ENCODE measurements around the gene TRIM38. TPM values are rescaled to one million over a fixed set of nuclear protein-coding genes. Genes with fewer than 3 reads are reported as not detected.
A peak's percentile ranks its signal among the peaks of the same experiment; 100 is the strongest.
"Not testable (repeated sequence)": the region's sequence is repeated elsewhere in the genome, so short reads cannot be mapped to it uniquely, and the experiment has no call there.

Gene TRIM38
- total RNA-seq, 1 donor from 2014 or later, result 0.41 TPM

GRCh38 chr6:26000366-26001144 is 38.0 kb downstream of the TRIM38 start:
- no peak for DNase-seq (ENCODE audit: low spot score in 2 of 2)
- FAIRE-seq, result no peak

GRCh38 chr6:26003102-26003694 is 40.6 kb downstream of the TRIM38 start:
- DNase-seq (ENCODE audit: low spot score in 2 of 2) (peak in 1 of 2 donors; percentile 58), FAIRE-seq (no peak)

DNA sequence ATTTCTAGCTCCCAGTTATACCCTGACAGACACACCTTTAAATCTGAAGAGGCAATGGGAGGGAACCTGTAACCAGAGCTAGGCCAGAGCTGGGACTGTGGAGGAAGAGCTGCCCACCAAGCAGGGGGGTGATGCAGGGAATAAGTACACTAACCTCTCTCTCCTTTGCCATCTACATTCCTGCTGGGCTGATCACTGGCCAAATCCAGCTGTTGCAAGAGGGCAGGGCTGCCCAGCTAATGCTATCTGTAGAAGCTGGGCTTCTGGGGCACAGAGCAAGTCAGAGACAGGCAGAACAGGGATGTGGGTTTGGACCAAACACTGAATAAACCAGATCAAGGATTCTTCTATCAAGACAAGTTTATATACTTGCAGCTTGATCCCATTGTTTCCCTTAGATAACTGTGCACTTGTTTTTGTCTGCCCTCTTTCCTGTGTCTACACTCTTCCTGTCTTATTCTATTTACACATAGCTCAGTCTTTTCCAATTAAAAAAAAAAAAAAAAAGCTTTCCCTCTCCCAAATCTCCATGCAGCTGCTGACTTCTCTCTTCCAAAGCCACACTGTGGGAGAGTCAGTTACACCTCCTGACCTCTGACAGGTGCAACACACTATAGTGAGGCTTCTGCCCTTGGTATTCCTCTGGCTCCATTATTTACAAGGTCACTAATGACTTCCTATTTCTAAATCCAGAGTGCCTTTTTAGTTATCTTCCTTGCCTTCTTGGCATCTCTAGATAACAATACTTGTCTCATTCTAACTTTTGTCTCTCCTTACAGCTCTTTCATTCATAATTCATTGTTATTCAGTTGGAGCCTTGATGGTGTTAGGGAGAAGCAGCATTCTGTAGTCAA is 43.7 kb downstream of the TRIM38 start:
- DNase-seq (ENCODE audit: low spot score in 2 of 2) (no peak), FAIRE-seq (no peak)

DNA sequence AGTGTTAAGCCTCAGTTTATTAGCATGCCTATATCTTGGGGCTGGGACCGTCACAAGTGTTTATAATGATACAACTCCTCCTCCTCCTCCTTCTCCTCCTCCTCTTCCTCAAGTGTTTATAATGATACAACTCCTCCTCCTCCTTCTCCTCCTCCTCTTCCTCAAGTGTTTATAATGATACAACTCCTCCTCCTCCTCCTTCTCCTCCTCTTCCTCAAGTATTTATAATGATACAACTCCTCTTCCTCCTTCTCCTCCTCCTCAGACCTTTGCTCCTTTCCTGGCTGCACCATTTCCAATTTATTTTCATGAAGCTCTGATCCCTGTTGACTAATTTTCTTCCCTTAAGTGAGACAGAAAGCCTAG is 44.3 kb downstream of the TRIM38 start:
- not testable (repeated sequence) for FAIRE-seq; DNase-seq (ENCODE audit: low spot score in 2 of 2)

- DNase-seq (ENCODE audit: low spot score in 2 of 2), result no peak
- FAIRE-seq, result no peak
These were observed 45.9 kb downstream of the TRIM38 start for GRCh38 chr6:26008470-26008869.

GRCh38 chr6:26009817-26010216 is 47.2 kb downstream of the TRIM38 start:
- no peak for DNase-seq (ENCODE audit: low spot score in 2 of 2)

GRCh38 chr6:26012061-26012460 is 49.5 kb downstream of the TRIM38 start:
- DNase-seq (ENCODE audit: low spot score in 2 of 2), result no peak
- FAIRE-seq, result no peak

More at GRCh38 chr6:26009817-26010216, 47.2 kb downstream of the TRIM38 start:
- no peak for FAIRE-seq

DNA sequence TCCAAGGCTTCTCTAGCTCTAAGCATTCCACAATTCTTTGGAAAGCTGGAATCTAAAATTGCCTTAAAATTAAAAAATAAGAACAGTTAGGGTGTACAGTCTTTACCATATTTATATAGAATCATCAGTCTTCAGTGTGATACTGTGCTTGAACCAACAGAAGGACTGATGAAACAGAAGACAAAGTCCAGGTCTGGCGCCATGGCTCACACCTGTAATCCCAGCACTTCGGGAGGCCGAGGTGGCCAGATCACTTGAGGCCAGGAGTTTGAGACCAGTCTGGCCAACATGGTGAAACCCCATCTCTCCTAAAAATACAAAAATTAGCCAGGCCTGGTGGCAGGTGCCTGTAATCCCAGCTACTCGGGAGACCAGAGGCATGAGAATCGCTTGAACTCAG is 51.8 kb downstream of the TRIM38 start:
- not testable (repeated sequence) for FAIRE-seq; DNase-seq (ENCODE audit: low spot score in 2 of 2)

- no peak for FAIRE-seq
- DNase-seq (ENCODE audit: low spot score in 2 of 2), result no peak
These were observed 53.8 kb downstream of the TRIM38 start for GRCh38 chr6:26016245-26016962.

- DNase-seq (ENCODE audit: low spot score in 2 of 2) (no peak), FAIRE-seq (no peak)
These were observed 54.5 kb downstream of the TRIM38 start for GRCh38 chr6:26016963-26017631.

GRCh38 chr6:26017632-26017966 is 55.0 kb downstream of the TRIM38 start:
- DNase-seq (ENCODE audit: low spot score in 2 of 2), result peak in 1 of 2 donors; percentile 60
- FAIRE-seq, result no peak

- DNase-seq (ENCODE audit: low spot score in 2 of 2) (no peak), FAIRE-seq (no peak)
These were observed 56.7 kb downstream of the TRIM38 start for GRCh38 chr6:26019261-26019830.

GRCh38 chr6:26019967-26020328 is 57.3 kb downstream of the TRIM38 start:
- DNase-seq (ENCODE audit: low spot score in 2 of 2), result no peak
- no peak for FAIRE-seq

DNA sequence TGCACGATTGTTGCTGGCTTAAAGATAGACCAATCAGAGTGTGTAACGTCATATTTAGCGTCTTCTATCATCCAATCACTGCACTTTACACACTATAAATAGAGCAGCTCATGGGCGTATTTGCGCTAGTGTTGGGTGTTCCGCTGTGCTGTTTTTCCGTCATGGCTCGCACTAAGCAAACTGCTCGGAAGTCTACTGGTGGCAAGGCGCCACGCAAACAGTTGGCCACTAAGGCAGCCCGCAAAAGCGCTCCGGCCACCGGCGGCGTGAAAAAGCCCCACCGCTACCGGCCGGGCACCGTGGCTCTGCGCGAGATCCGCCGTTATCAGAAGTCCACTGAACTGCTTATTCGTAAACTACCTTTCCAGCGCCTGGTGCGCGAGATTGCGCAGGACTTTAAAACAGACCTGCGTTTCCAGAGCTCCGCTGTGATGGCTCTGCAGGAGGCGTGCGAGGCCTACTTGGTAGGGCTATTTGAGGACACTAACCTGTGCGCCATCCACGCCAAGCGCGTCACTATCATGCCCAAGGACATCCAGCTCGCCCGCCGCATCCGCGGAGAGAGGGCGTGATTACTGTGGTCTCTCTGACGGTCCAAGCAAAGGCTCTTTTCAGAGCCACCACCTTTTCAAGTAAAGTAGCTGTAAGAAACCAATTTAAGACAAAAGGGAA is 57.9 kb downstream of the TRIM38 start:
- DNase-seq (ENCODE audit: low spot score in 2 of 2), result peak; percentile 78 to 80
- peak; percentile 58 for FAIRE-seq

GRCh38 chr6:26021001-26021349 is 58.4 kb downstream of the TRIM38 start:
- FAIRE-seq (no peak), DNase-seq (ENCODE audit: low spot score in 2 of 2) (no peak)

GRCh38 chr6:26021350-26022131 is 58.9 kb downstream of the TRIM38 start:
- peak; percentile 79 to 85 for DNase-seq (ENCODE audit: low spot score in 2 of 2)
- FAIRE-seq, result no peak

GRCh38 chr6:26022132-26022472 is 59.5 kb downstream of the TRIM38 start:
- FAIRE-seq (peak; percentile 8), DNase-seq (ENCODE audit: low spot score in 2 of 2) (peak in 1 of 2 donors; percentile 50)

DNA sequence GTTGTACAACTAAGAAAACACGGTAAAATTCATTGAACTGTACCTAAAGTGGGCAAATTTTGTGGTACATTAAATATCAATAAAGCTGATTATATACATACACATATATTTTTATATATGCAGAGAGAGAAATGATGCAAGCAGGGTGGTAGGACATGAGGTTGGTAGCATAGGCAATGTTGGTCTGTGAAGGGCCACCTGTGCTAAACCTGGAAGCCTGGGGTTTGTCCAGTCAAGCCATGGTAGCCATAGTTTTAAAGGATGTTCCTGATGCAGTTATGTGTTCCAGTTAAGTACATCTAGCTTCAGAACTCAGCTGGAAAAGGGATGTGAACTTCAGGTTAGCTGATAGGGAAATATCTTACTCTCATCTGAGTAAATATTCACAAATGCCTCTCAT is 60.1 kb downstream of the TRIM38 start:
- DNase-seq (ENCODE audit: low spot score in 2 of 2) (no peak), FAIRE-seq (no peak)

DNA sequence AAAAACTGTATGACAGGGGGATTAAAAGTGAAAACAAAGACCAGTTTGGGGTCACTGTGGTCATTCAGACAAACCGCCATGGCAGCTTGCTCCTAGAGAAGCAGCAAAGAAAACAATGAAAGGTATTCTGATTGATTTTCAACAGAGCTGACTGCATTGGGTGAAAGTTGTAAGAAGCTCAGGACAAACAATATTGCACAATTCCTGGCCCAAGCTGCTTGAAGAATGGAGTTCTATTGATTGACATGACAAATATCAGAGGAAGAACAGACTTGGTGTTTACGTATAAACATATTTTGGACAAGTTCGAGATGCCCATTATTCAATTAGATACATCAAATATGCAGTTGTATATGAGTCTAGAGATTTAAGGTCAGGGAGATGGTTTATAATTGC is 62.0 kb downstream of the TRIM38 start:
- FAIRE-seq (no peak), DNase-seq (ENCODE audit: low spot score in 2 of 2) (no peak)

Data from frontal cortex (tissue), 4 donors.